ELR (cell line): ENCODE results near the gene RPS19.

Experiments used
- DNase-seq: peaks from one replicate; pipeline ENCODE4 v3.0.0-alpha.2; 2015; ENCODE audit warnings: low read depth

Gene RPS19

DNA sequence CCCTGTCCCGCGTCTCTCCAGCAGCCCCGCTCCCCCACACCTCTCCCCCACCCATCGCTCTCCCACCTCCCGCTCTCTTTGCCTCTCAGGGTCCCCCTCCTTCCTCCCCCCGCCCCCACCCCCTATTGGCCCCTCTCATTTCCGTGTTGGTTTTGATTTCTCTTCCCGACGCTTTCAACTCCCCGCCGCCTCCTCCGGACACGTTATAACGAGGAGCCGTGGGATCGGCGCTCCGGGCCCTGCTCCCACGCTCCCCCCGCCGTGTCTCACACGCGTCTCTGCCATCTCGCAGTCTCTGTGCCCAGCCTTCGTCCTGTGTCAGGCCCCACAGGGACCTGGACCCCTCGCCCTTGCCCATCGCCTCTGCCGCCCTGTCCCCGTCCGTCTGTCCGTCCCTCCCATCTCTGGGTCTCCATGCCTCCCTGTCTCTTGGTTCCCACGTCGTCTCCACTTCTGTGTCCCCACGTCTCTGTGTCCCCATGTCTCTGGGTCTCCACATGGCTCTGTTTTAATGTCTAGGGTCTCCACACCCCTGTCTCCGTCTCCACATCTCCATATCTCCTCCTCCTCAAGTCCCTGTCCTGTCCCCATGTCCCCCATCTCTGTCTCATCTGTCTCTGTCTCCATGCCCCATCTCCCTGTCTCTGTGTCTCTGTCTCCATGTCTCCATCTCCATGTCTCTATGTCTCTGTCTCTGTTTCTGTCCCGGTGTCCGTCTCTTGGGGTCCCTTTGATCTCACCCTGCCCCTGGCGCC lies 55.1 kb downstream of the RPS19 start:
- no peak for DNase-seq

DNA sequence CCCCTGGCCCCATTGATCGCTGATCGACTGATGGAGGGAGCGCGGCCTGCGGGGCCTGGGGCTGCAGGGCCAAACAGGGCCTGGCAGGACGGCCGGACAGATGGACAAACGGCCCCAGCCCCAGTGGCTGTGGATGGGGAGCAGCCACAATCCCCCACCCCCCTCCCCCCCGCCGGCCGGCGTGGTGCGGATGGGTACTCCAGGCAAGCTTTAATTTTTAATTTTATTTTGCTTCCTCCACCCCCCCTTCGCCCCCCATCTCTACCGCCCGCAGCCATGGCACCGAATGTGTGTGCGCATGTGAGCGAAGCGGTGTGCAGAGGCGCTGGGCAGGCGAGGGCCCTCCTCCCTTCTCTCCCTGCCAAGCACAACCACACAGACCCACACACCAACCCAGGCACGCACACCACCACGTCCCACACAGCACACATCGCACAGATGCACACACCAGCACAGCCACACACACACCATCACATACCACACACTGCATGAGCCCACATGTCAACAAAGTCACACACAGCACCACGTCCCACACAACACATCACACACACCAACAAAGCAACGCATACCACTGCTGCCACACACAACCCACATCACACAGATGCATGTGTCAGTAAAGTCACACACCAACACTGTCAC lies 55.8 kb downstream of the RPS19 start:
- no peak for DNase-seq

DNA sequence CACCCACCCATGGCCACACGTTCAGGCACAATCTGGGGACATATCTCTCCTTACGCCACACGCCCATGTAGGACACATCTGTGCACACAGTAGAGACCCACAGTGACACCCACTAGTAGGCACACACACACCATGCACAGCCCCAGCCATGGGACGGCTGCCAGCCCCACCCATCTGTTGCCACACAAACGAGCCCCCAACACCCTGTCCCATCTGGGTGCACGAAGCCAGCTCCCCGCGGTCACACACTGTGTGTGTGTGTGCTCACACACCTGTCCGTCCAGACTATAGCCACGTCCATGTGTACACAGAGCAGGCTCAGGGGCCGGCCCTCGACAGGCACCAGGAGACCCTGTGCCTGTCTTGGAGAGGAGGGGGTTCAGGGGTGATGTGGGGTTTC lies 57.6 kb downstream of the RPS19 start:
- no peak for DNase-seq

DNA sequence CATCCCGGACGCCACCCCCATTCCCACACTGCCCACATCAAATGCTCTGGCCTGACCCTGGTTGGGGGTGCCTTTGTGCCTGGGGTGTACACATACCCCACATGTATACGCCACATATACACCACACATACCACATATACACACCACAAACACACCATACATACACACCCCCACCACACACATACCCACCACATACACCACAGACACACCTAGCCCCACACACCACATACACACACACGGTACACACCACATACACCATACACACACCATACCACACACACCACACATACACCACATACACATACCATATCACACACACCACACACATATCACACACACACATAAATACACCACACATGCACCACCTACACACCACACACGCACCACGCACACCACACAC lies 58.0 kb downstream of the RPS19 start:
- no peak for DNase-seq

DNA sequence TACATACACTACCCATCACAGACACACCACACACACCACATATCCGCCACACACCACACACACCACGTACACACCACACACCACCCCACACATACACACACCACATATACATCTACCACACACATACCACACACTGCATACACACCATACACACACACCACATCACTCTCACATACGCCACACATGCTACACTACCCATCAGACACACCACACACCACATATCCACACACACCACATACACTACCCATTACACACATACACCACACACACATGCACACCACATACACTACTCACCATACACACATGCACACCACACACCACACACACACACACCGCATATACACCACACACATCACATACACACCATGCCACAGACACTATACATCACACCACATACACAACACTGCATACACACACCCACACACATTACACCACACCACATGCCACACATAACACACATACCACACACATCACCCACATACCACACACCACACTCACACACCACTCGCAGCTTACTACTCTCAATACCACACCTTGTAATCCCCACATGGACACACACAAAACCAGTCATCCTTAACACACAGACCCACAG lies 58.7 kb downstream of the RPS19 start:
- no peak for DNase-seq

DNA sequence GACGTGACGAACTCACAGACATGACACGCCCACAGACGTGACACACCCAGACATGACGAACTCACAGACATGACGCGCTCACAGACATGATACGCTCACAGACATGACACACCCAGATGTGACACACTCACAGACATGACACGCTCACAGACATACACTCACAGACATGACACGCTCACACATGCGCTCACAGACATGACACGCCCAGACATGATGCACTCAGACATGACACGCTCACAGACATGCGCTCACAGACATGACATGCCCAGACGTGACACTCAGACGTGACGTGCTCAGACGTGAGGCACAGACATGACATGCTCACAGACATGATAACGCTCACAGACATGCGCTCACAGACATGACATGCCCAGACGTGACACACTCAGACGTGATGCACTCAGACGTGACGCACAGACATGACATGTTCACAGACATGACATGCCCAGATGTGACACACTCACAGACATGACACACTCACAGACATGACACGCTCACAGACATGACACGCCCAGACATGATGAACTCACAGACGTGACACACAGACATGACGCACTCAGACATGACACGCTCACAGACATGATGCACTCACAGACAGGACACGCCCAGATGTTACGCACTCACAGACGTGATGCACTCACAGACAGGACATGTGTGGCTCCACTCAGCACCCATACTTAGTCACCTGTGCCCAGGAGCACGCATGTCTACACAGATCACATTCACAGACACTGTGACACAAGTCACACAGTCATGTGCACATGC lies 60.1 kb downstream of the RPS19 start:
- DNase-seq, result no peak

DNA sequence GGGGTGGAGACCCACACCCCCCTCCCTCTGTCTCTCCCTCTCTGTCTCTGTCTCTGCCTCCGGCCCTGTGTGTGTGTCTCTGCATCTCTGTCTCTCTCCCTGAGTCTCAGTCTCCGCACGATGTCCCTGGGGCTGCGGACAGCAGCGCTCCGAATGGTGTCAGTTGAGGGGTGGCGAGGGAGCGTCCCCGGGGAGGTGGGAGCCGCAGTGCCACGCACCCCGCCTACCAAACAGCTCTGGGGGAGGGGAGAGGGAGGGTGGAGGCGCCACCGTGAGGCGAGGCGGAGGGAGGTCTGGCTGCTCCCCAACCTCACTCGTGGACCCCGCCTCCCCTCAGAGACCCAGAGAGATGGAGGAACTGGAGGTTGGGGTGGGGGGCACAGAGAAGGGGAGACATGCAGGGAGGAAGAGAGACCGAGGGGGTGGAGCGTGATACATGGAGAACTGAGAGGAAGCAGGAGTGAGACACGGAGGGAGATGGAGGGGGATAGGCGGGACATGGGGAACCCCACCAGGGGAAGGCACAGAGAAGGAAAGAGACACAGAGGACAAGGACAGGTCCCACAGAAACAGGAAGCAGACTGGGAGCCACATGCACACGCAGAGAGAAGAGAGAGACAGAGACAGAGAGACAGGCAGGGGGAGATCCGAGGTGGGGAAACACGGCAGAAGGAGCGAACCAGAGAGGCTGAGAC lies 61.0 kb downstream of the RPS19 start:
- DNase-seq, result no peak

DNA sequence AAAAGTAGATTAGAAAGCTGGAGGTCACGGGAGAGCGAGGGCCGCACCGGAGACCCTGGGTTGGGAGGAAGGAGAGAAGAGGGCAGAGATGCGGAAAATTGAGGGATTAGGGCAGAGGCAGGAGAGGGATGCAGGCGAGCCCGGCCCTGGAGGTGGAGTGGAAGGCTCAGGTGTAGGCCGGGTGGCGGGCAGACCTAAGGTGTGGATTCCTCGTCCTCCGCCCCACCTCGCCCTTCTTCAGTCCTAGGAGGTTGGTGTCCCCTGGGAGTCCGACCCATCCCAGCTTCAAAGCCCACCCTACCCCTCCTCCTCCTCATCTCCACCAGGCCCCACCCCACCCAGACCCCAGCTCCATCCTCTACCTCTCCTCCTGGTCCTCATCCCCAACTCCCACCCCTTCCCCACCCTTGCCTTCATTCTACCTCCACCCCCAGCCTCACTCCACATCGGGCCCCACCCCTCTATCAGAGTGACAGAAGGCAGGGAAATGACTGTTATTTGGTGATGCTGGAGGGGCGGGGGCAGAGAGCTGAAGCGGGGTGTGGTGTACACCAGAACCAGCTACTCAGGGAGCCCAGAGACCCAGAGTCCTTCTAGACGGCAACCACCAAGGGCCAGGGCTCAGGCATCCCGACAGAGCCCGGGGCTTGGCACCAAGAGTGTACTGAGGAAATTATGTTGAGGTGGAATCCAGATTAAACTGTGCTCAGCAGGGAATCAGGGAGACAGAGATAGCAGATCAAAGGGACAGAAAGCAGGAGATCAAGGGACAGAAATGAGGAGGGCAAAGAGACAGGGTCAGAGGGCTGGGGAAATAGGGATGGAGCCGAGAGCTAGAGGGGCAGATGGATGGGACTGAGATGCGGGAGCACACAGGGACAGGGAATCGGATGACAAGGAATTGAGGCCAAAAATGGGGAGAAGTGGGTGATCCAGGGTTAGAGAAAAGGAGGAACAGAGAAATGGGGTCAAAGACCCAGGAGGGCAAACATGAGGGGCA lies 61.8 kb downstream of the RPS19 start:
- no peak for DNase-seq
